Neural progenitor cell (in vitro differentiated cells): Measurements from ENCODE around the gene FBXL15. TPM values are rescaled to one million over a fixed set of nuclear protein-coding genes. Genes with fewer than 3 reads are reported as not detected.

Source experiments
- DNase-seq: peaks from one replicate; pipeline ENCODE4 v3.0.0-alpha.2; 2016; ENCODE audit warnings: low spot score
- H2AFZ ChIP-seq: fragments of 200-600 bp; sonication (generic); replicated peaks from 2 replicates; pipeline ENCODE4 v1.6.1; 2016; ENCODE audit warnings: antibody characterized with exemption
- H3F3A ChIP-seq: fragments of 200-600 bp; sonication (generic); 2 replicates; pipeline ENCODE4 v1.6.1; 2016; ENCODE audit warnings: antibody characterized with exemption, low read depth
- H3K27ac ChIP-seq: fragments of 200-600 bp; sonication (generic); 2 replicates; pipeline ENCODE4 v1.5.1; 2016; ENCODE audit warnings: mild to moderate bottlenecking
- H3K27me3 ChIP-seq: fragments of 200-600 bp; sonication (generic); 2 replicates; pipeline ENCODE4 v1.6.1; 2016; ENCODE audit warnings: mild to moderate bottlenecking, moderate library complexity
- H3K36me3 ChIP-seq: fragments of 200-600 bp; sonication (generic); 2 replicates; pipeline ENCODE4 v1.5.1; 2016
- H3K4me1 ChIP-seq: fragments of 200-600 bp; sonication (generic); 2 replicates; pipeline ENCODE4 v1.6.1; 2016; ENCODE audit warnings: mixed run types
- H3K4me2 ChIP-seq: fragments of 200-600 bp; sonication (generic); 2 replicates; pipeline ENCODE4 v1.6.1; 2016
- H3K4me3 ChIP-seq: fragments of 200-600 bp; sonication (generic); 2 replicates; pipeline ENCODE4 v1.5.1; 2016
- H3K79me2 ChIP-seq: fragments of 200-600 bp; sonication (generic); 2 replicates; pipeline ENCODE4 v1.6.1; 2016; ENCODE audit warnings: low read depth
- H3K9ac ChIP-seq: fragments of 200-600 bp; sonication (generic); 2 replicates; pipeline ENCODE4 v1.6.1; 2016
- H3K9me3 ChIP-seq: fragments of 200-600 bp; sonication (generic); 2 replicates; pipeline ENCODE4 v1.5.1; 2016; ENCODE audit warnings: low read depth
- H4K20me1 ChIP-seq: fragments of 200-600 bp; sonication (generic); 2 replicates; pipeline ENCODE4 v1.6.1; 2016; ENCODE audit warnings: low read depth
- H3K27ac Mint-ChIP-seq: 3 replicates; pipeline ENCODE4 v1.8.0; 2021; ENCODE audit warnings: mixed read lengths
- H3K27me3 Mint-ChIP-seq: 2 replicates; pipeline ENCODE4 v1.8.0; 2022; ENCODE audit warnings: low read depth, mild to moderate bottlenecking, inconsistent platforms, moderate library complexity, mixed read lengths; ENCODE audit not compliant: insufficient read depth
- H3K36me3 Mint-ChIP-seq: 3 replicates; pipeline ENCODE4 v1.8.0; 2021; ENCODE audit warnings: mixed read lengths
- H3K4me1 Mint-ChIP-seq: 3 replicates; pipeline ENCODE4 v1.8.0; 2021; ENCODE audit warnings: mixed read lengths
- H3K4me3 Mint-ChIP-seq: 3 replicates; pipeline ENCODE4 v1.8.0; 2021; ENCODE audit warnings: mild to moderate bottlenecking, moderate library complexity, mixed read lengths
- H3K9me3 Mint-ChIP-seq: 3 replicates; pipeline ENCODE4 v1.8.0; 2020; ENCODE audit warnings: mixed read lengths
- CTCF ChIP-seq: fragments of 200-600 bp; sonication (generic); IDR thresholded peaks from 2 replicates; pipeline ENCODE4 v1.5.1; 2017; ENCODE audit warnings: antibody characterized with exemption, mild to moderate bottlenecking
- EZH2 ChIP-seq: fragments of 200-600 bp; sonication (generic); IDR thresholded peaks from 2 replicates; pipeline ENCODE4 v1.6.1; 2017; ENCODE audit warnings: antibody characterized with exemption, mild to moderate bottlenecking, moderate library complexity
- EZH2phosphoT487 ChIP-seq: fragments of 200-600 bp; sonication (generic); IDR thresholded peaks from 2 replicates; pipeline ENCODE4 v1.6.1; 2017; ENCODE audit warnings: antibody characterized with exemption
- total RNA-seq: library from RNA; depleted of rRNA; stranded (reverse); fragments of >200 nt; gene quantifications from 2 replicates; pipeline ENCODE4 v1.2.3, GENCODE V29; 2015; ENCODE audit warnings: low replicate concordance

The FBXL15 gene
- total RNA-seq, 1 donor from 2014 or later, result 4.4 TPM

DNA sequence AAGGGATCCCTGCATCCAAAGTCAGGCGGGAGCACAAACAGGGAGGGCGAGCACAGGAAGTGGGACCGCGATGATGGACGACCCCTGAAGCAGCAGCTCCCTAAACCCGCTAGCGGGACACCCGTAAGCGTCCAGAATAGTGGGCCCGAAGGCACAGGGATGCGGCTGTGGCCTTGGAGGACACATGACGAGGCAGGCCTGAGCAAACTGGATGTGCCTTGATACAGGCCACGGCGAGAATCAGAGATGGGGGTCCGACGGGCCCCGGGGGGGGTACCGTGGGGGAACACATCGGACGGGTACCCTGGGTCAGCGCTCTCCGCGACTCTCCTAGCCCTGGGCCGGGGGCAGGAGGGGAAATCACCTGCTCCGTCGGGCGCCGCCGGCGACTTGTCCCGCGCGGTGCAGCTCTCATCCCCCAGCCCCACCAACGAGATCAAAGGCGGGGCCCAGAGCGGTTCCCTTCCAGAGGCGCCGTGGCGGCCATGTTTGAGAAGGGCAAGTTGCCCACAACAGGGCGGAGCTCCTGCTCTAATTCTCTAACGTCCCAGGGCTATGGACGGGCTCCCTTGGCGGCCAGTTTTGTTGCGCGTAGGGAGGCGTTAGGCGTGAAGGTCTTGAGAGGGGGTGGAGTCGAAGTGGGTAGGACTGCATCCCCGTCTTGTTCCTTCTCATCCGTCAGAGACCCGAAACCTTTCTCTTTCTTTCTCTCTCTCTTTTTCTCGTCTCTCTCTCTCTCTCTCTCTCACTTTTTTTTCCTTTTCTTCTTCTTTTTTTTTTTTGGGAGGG is 11.7 kb downstream of the FBXL15 start, which contains the start of gene CUEDC2:
Gene CUEDC2 (minus strand): TSS at position 413 of the 789 bp plus-strand sequence. CDS start 7,386 bp downstream, outside the sequence.
- Mint-ChIP-seq H3K36me3 (no peaks in the 10 kb centered on the region), H3K4me1 (peaks cover 31% of the 10 kb centered on the region), H3K4me3 (peak within 1 kb of the TSS; percentile 96), H3K27ac (peak within 1 kb of the TSS; percentile 53), H3K9me3 (no peaks in the 10 kb centered on the region), H3K27me3 (peaks cover 3% of the 10 kb centered on the region)
- H2AFZ ChIP-seq, result peak within 1 kb of the TSS; percentile 63
- H3K9me3 ChIP-seq, result no peaks in the 10 kb centered on the region
- H3K27ac ChIP-seq, result no peak within 1 kb of the TSS
- peak within 1 kb of the TSS; percentile 74 for H3K9ac ChIP-seq
- H4K20me1 ChIP-seq, result no peaks in the 10 kb centered on the region
- H3K79me2 ChIP-seq, result peaks cover 13% of the 10 kb centered on the region
- H3K27me3 ChIP-seq, result peaks cover 41% of the 10 kb centered on the region
- H3K4me1 ChIP-seq, result peaks cover 14% of the 10 kb centered on the region
- no peaks in the 10 kb centered on the region for H3K36me3 ChIP-seq
- peak within 1 kb of the TSS; percentile 67 for H3K4me3 ChIP-seq
- TF ChIP-seq CTCF (no peak), EZH2 (no peak), EZH2phosphoT487 (no peak)
- DNase-seq, result peak; percentile 98
- peak within 1 kb of the TSS; percentile 88 for H3K4me2 ChIP-seq
- peaks cover 17% of the 10 kb centered on the region for H3F3A ChIP-seq

- Histone ChIP-seq H3K36me3 (no peaks in the 10 kb centered on the region), H3F3A (peaks cover 17% of the 10 kb centered on the region), H3K4me3 (no peak overlapping the region), H3K9ac (no peak overlapping the region), H2AFZ (no peak overlapping the region), H4K20me1 (no peaks in the 10 kb centered on the region), H3K4me2 (no peak overlapping the region), H3K4me1 (peaks cover 14% of the 10 kb centered on the region), H3K27ac (no peak overlapping the region), H3K79me2 (peaks cover 13% of the 10 kb centered on the region), H3K9me3 (no peaks in the 10 kb centered on the region), H3K27me3 (peaks cover 41% of the 10 kb centered on the region)
- Mint-ChIP-seq H3K36me3 (no peaks in the 10 kb centered on the region), H3K27ac (no peak overlapping the region), H3K27me3 (peaks cover 3% of the 10 kb centered on the region), H3K4me1 (peaks cover 31% of the 10 kb centered on the region), H3K4me3 (peak overlapping the region; percentile 96), H3K9me3 (no peaks in the 10 kb centered on the region)
- TF ChIP-seq EZH2 (no peak), EZH2phosphoT487 (no peak), CTCF (no peak)
- no peak for DNase-seq
These were observed 13.0 kb downstream of the FBXL15 start for GRCh38 chr10:102433619-102434046.

- no peak for DNase-seq
- H3K4me3 Mint-ChIP-seq, result peak overlapping the region; percentile 66
These were observed 13.9 kb downstream of the FBXL15 start for GRCh38 chr10:102434394-102435132.

More at GRCh38 chr10:102434394-102435132, 13.9 kb downstream of the FBXL15 start:
- H3F3A ChIP-seq, result peaks cover 17% of the 10 kb centered on the region
- Mint-ChIP-seq H3K9me3 (no peaks in the 10 kb centered on the region), H3K36me3 (no peaks in the 10 kb centered on the region), H3K27me3 (peaks cover 3% of the 10 kb centered on the region), H3K27ac (peak overlapping the region; percentile 70), H3K4me1 (peaks cover 31% of the 10 kb centered on the region)
- H3K9me3 ChIP-seq, result no peaks in the 10 kb centered on the region
- H3K4me3 ChIP-seq, result no peak overlapping the region
- H3K36me3 ChIP-seq, result no peaks in the 10 kb centered on the region
- no peak overlapping the region for H2AFZ ChIP-seq
- no peak overlapping the region for H3K27ac ChIP-seq
- H3K9ac ChIP-seq, result no peak overlapping the region
- H3K79me2 ChIP-seq, result peaks cover 13% of the 10 kb centered on the region
- peak overlapping the region; percentile 83 for H3K4me2 ChIP-seq
- peaks cover 41% of the 10 kb centered on the region for H3K27me3 ChIP-seq
- TF ChIP-seq EZH2phosphoT487 (no peak), EZH2 (peak; percentile 42)
- H3K4me1 ChIP-seq, result peaks cover 14% of the 10 kb centered on the region
- no peaks in the 10 kb centered on the region for H4K20me1 ChIP-seq
